Skeletal muscle tissue (tissue), 4 donors: ENCODE data around the gene LCP2. TPM values are rescaled to one million over a fixed set of nuclear protein-coding genes. Genes with fewer than 3 reads are reported as not detected.

Experiments
- H3K27ac ChIP-seq: one replicate; pipeline ENCODE4 v1.7.0; 2013; ENCODE audit warnings: mild to moderate bottlenecking, low read depth, low read length, inconsistent platforms
- H3K27me3 ChIP-seq, 3 donors: one replicate each; pipeline ENCODE4 v1.7.0; 2013; ENCODE audit warnings: low read length in 3 of 3; ENCODE audit not compliant: control insufficient read depth in 3 of 3, insufficient read depth in 3 of 3
- H3K36me3 ChIP-seq, 3 donors: one replicate each; pipeline ENCODE4 v1.7.0; 2013; ENCODE audit warnings: low read length in 3 of 3; ENCODE audit not compliant: control insufficient read depth in 3 of 3, insufficient read depth in 3 of 3
- H3K4me1 ChIP-seq, 3 donors: one replicate each; pipeline ENCODE4 v1.7.0; 2013; ENCODE audit warnings: low read length in 3 of 3, mild to moderate bottlenecking in 3 of 3; ENCODE audit not compliant: control insufficient read depth in 3 of 3, insufficient read depth in 3 of 3
- H3K4me3 ChIP-seq, 3 donors: one replicate each; pipeline ENCODE4 v1.7.0; 2013; ENCODE audit warnings: low read length in 3 of 3
- H3K9ac ChIP-seq, 3 donors: one replicate each; pipeline ENCODE4 v1.7.0; 2013; ENCODE audit warnings: low read length in 3 of 3, mild to moderate bottlenecking in 3 of 3, moderate library complexity in 2 of 3, low read depth in 1 of 3
- H3K9me3 ChIP-seq, 3 donors: one replicate each; pipeline ENCODE4 v1.7.0; 2013; ENCODE audit warnings: low read length in 3 of 3; ENCODE audit not compliant: control insufficient read depth in 3 of 3
- total RNA-seq: library from RNA; depleted of rRNA; stranded (reverse); fragments of >200 nt; gene quantifications from one replicate; pipeline ENCODE4 v1.2.3, GENCODE V29; 2014
- donor health status: Osteomylitis.

LCP2 gene
- total RNA-seq, 1 donor from 2014 or later, result 6.8 TPM

- Histone ChIP-seq H3K4me3 (no peak overlapping the region), H3K4me1 (peaks cover 0 to 3% (median 0%) of the 10 kb centered on the region in 3 donors), H3K9ac (no peak overlapping the region), H3K27me3 (no peaks in the 10 kb centered on the region), H3K36me3 (no peaks in the 10 kb centered on the region), H3K27ac (no peak overlapping the region), H3K9me3 (peaks cover 0 to 2% (median 0%) of the 10 kb centered on the region in 3 donors)
Measured at GRCh38 chr5:170337045-170337733, 39.6 kb upstream of the LCP2 start.

DNA sequence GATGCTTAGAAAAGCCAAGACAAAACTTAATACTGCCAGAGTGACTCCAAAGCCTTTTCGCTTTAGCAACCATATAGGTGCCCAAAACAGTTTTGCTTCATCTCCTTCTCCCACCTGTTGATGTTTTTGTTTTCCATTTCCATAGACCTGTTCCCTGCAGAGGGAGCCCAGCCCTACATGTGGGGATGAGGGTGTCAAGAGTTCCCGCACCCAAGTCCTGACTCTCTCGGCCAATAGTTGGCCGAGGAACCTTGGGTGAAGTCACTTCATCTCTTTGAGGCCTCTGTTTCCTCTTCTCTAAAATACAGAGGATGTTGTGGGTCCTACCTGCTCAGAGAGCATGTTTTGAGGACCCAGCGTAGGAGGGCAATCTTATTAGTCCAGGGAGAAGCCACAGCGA lies 38.5 kb upstream of the LCP2 start:
- Histone ChIP-seq H3K9ac (no peak overlapping the region), H3K9me3 (no peaks in the 10 kb centered on the region), H3K27ac (no peak overlapping the region), H3K27me3 (peaks cover 0 to 2% (median 0%) of the 10 kb centered on the region in 3 donors), H3K4me3 (no peak overlapping the region), H3K4me1 (peaks cover 5 to 8% (median 6%) of the 10 kb centered on the region in 3 donors), H3K36me3 (no peaks in the 10 kb centered on the region)

GRCh38 chr5:170334626-170335025 lies 37.0 kb upstream of the LCP2 start:
- Histone ChIP-seq H3K27ac (no peak overlapping the region), H3K36me3 (no peaks in the 10 kb centered on the region), H3K27me3 (peaks cover 0 to 2% (median 0%) of the 10 kb centered on the region in 3 donors), H3K9ac (no peak overlapping the region), H3K4me3 (no peak overlapping the region), H3K4me1 (peaks cover 9 to 14% (median 9%) of the 10 kb centered on the region in 3 donors), H3K9me3 (no peaks in the 10 kb centered on the region)

- H3K27ac ChIP-seq, result no peak overlapping the region
- no peaks in the 10 kb centered on the region for H3K36me3 ChIP-seq
- H3K4me3 ChIP-seq, result no peak overlapping the region
- peaks cover 9 to 14% (median 9%) of the 10 kb centered on the region in 3 donors for H3K4me1 ChIP-seq
- peaks cover 0 to 2% (median 0%) of the 10 kb centered on the region in 3 donors for H3K27me3 ChIP-seq
- H3K9ac ChIP-seq, result no peak overlapping the region
- H3K9me3 ChIP-seq, result no peaks in the 10 kb centered on the region
Measured at GRCh38 chr5:170333161-170333910, 35.8 kb upstream of the LCP2 start.

DNA sequence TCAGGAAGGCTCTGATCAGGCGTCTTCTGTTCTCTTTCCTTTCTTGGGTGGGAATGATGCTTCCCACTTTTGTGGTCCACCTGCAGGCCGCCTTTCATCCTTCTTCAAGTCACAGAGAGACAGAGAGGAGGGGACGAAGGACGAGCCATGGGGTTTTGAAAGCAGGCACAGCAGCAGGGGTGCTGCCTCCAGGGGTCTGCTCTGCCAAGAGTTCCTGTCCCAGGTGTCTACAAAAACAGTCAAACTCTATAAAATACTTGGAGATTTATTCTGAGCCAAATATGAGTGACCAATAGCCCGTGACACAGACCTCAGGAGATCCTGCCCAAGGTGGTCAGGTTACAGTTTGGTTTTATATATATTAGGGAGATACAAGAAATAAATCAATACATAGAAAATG lies 34.5 kb upstream of the LCP2 start:
- H3K36me3 ChIP-seq, result no peaks in the 10 kb centered on the region
- H3K4me1 ChIP-seq, result peaks cover 9 to 14% (median 9%) of the 10 kb centered on the region in 3 donors
- H3K27me3 ChIP-seq, result peaks cover 0 to 2% (median 0%) of the 10 kb centered on the region in 3 donors
- H3K27ac ChIP-seq, result peak overlapping the region; percentile 28
- H3K9me3 ChIP-seq, result no peaks in the 10 kb centered on the region
- H3K9ac ChIP-seq, result no peak overlapping the region
- H3K4me3 ChIP-seq, result no peak overlapping the region

DNA sequence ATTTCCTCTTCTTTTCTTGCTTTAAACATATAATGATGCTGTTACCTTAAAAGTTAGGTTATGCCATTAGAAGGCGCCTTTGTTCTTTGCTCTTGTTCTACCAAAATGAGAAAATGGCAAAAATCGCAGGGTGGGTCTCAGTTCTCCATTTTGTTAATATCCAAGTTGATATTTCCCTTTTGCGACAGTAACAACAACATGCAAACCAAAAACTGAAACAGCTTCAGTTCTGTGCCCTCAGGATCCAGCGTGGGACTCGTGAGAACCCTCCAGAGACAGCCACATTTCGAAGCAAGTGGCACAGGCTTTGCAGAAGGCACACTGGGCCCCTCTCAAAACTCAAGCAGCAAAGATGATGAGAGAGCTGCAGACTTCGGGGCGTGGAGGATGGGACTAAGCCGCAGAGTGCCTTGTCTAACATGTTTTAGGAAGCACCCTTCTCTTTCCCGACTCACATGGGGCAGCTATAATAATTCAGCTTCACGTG lies 33.0 kb upstream of the LCP2 start:
- peaks cover 0 to 2% (median 0%) of the 10 kb centered on the region in 3 donors for H3K27me3 ChIP-seq
- peaks cover 9 to 14% (median 9%) of the 10 kb centered on the region in 3 donors for H3K4me1 ChIP-seq
- H3K9ac ChIP-seq, result no peak overlapping the region
- H3K9me3 ChIP-seq, result no peaks in the 10 kb centered on the region
- H3K4me3 ChIP-seq, result peak overlapping the region in 1 of 3 donors; percentile 27
- peak overlapping the region; percentile 28 for H3K27ac ChIP-seq
- H3K36me3 ChIP-seq, result no peaks in the 10 kb centered on the region

- Histone ChIP-seq H3K27me3 (peaks cover 0 to 2% (median 0%) of the 10 kb centered on the region in 3 donors), H3K9me3 (no peaks in the 10 kb centered on the region), H3K4me3 (no peak overlapping the region), H3K4me1 (peaks cover 9 to 14% (median 9%) of the 10 kb centered on the region in 3 donors), H3K27ac (no peak overlapping the region), H3K9ac (no peak overlapping the region), H3K36me3 (no peaks in the 10 kb centered on the region)
Measured at GRCh38 chr5:170329524-170329923, 31.9 kb upstream of the LCP2 start.

GRCh38 chr5:170327829-170328228 lies 30.3 kb upstream of the LCP2 start:
- no peaks in the 10 kb centered on the region for H3K9me3 ChIP-seq
- H3K36me3 ChIP-seq, result no peaks in the 10 kb centered on the region
- peaks cover 0 to 2% (median 0%) of the 10 kb centered on the region in 3 donors for H3K27me3 ChIP-seq
- no peak overlapping the region for H3K4me3 ChIP-seq
- H3K9ac ChIP-seq, result no peak overlapping the region
- H3K27ac ChIP-seq, result no peak overlapping the region
- peaks cover 9 to 11% (median 9%) of the 10 kb centered on the region in 3 donors for H3K4me1 ChIP-seq

DNA sequence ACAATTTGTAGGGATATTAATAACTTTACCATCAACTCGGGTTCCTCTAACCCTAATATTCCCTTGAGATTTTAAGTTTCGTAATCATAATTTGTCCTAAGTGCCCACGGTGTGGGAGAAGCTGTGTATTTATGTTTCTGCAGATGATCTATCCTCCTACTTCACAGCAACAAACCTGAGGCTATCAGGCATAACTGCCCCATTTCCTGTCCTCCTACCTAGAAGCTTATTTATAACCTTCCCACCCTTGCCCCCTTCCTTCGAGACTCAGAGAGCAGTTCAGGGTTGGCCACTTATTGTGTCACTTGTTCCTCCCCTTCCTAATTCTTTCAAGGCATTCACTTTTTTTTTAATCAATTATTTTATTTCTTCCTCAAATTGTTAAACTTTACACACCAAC lies 29.6 kb upstream of the LCP2 start:
- no peak overlapping the region for H3K4me3 ChIP-seq
- H3K36me3 ChIP-seq, result no peaks in the 10 kb centered on the region
- no peak overlapping the region for H3K9ac ChIP-seq
- H3K27ac ChIP-seq, result no peak overlapping the region
- H3K27me3 ChIP-seq, result peaks cover 0 to 2% (median 0%) of the 10 kb centered on the region in 3 donors
- no peaks in the 10 kb centered on the region for H3K9me3 ChIP-seq
- peaks cover 9 to 11% (median 9%) of the 10 kb centered on the region in 3 donors for H3K4me1 ChIP-seq

DNA sequence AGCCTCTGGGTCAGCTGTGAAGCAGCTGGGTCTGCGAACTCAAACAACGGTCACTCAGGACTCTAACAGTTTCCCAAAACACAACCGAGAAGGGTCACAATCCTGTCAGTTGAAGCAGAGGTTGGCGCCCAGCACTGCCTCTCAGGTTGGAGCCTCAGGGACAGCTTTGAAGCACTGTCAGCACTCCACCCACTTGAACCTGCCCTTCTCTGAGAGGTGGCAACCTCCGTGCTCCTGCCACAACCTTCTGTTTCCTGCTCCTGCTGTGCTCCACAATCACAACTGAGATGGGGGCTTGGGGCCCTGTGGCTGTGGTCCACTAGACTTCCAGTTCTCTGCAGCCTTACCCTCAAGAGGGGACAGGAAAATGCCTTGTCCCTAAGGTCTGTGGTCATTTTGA lies 21.7 kb upstream of the LCP2 start:
- peaks cover 3 to 11% (median 6%) of the 10 kb centered on the region in 3 donors for H3K4me1 ChIP-seq
- H3K9ac ChIP-seq, result no peak overlapping the region
- H3K36me3 ChIP-seq, result no peaks in the 10 kb centered on the region
- no peaks in the 10 kb centered on the region for H3K9me3 ChIP-seq
- no peak overlapping the region for H3K27ac ChIP-seq
- no peak overlapping the region for H3K4me3 ChIP-seq
- H3K27me3 ChIP-seq, result peaks cover 0 to 3% (median 2%) of the 10 kb centered on the region in 3 donors
